T-helper 9 cell (primary cell): ENCODE results near the gene SDHAF4.
"Not testable (repeated sequence)": the region's sequence is repeated elsewhere in the genome, so short reads cannot be mapped to it uniquely, and the experiment has no call there.

Source experiments
- DNase-seq: peaks from one replicate; pipeline ENCODE4 v3.0.0-alpha.2; 2020

SDHAF4 gene

DNA sequence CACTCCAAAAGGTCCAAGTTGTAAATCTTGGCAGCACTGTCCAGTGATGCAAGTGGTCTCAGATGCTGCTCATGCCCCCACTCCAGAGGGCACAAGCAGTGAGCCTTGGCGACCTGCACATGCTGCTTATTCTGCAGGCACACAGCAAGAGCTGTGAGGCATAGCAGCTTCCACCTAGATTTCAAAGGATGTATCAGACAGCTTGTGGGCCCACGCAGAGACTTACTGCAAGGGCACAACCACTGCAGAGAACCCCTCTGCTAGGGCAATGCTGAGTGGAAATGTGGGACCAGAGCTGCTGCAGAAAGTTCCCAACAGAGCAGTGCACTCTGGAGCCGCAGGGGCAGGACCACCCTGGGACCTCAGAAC, 26.4 kb downstream of the SDHAF4 start:
- DNase-seq: no peak

DNA sequence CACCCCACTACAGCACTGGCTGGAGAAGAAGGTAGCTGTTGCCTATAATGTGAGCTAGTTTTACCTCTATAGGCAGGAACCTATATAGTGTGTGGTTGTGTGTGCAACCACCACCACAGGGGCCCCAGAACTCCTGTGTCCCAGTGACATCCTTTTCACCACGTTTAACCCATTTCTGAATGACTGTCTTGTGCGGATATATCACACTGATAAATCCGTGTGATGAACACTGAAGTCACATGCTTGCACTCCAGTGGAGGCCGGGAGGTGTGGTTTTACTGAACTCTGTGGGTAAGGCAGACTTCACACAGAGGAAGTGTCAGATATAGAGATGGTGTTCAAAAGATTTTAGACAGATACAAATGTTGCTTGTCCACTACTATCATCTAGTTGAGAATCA, 32.5 kb downstream of the SDHAF4 start:
- no peak for DNase-seq

DNA sequence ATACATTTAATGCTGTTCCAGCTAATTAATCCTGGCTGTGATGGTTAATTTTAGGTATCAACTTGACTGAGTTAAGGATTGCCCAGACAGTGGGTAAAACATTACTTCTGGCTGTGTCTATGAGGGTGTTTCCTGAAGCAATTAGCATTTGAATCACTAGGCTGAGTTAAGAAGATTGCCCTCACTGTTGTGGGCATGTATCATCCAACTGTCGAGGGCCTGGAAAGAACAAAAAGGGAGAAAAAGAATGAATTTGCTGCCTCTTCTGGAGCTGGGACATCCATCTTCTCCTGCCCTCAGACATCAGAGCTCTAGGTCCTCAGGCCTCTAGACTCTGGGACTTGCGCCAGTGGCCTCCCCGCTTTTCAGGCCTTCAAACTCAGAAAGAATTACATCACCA, 34.3 kb downstream of the SDHAF4 start:
- DNase-seq: no peak

DNA sequence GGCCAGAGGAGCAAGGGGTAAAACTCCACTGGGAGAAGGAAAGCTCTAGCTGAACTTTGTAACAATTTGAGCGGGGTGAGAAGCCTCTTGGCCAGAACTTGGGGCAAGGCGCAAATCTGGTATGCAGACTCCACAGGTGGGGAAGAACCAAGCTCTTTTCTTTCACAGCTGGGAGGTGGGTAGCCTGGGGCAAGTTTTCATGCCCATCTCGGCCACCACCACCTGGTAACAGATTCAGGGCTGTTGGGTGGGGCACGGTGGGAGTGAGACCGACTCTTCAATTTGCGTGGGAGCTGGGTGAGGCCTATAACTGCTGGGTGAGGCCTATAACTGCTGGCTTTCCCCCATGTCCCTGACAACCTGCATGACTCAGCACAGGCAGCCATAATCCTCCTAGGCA, 37.5 kb downstream of the SDHAF4 start:
- DNase-seq: no peak

DNA sequence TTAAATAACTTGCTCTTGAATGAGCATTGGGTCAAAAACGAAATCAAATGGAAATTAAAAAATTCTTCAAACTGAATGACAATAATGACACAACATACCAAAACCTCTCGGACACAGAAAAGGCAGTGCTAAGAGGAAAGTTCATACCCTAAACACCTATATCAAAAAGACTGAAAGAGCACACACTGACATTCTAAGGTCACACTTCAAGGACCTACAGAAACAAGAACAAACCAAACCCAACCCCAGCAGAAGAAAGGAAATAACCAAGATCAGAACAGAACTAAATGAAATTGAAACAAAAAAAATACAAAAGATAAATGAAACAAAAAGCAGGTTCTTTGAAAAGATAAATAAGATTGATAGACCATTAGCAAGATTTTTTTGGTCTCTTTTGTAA, 40.6 kb downstream of the SDHAF4 start:
- not testable (repeated sequence) for DNase-seq

DNA sequence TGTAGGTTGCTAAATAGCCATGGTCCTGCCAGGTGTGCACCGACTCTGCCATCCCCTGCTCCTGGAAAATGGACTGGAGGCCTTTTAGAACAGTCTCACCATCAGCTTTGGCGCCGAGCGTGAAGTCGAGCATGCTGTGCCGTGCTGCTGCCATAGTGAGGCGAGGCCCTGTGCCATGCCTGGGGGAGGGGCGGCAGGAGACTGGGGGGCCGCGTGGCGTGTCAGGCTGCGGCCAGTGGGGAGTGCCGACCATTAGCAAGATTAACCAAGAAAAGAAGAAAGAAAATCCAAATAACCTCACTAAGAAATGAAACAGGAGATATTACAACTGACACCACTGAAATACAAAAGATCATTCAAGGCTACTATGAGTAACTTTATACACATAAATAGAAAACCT, 42.5 kb downstream of the SDHAF4 start:
- not testable (repeated sequence) for DNase-seq

DNA sequence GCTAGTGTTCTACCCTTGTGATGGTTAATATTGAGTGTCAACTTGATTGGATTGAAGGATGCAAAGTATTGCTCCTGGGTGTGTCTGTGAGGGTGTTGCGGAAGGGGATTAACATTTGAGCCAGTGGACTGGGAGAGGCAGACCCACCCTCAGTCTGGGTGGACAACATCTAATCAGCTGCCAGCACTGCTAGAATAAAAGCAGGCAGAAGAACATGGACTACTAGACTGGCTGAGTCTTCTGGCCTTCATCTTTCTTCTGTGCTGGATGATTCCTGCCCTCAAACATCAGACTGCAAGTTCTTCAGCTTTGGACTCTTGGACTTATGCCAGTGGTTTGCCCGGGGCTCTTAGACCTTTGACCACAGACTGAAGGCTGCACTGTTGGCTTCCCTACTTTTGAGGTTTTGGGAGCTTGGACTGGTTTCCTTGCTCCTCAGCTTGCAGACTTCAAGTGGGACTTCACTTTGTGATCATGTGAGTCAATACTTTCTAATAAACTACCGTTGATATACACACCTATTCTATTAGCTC, 50.1 kb downstream of the SDHAF4 start:
- DNase-seq: no peak

DNA sequence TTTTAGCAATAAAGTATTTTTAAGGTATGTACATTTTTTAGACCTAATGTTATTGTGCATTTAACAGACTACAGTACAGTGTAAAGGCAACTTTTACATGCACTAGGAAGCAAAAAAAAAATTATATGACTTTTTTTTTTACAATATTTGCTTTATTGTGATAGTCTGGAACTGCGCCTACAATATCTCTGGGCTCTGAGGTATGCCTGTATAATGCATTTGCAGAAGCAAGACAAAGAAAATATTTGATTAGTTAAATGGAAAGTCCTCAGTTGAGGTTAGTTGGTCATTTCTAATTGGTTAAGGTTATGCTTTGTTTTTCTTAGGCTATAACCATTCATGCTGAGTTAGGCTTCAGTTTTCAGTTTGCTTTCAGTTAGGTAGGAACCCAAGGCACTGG, 54.0 kb downstream of the SDHAF4 start:
- DNase-seq: no peak

DNA sequence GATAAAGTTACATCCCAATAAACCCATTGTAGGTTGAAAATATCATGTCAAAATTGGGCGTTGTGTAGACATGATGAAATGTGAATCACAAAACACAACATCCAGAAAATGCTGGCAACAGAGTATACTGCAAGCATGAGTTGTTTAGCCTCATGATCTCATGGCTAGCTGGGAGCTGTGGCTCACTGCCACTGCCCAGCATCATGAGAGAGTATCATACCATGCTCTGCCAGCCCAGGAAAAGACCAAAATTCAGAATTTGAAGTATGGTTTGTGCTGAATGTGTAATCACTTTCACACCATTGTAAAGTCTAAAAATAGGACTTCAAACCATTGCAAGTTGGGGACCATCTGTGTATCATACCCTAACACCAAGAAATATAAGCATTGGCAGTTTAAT, 55.7 kb downstream of the SDHAF4 start:
- no peak for DNase-seq

DNA sequence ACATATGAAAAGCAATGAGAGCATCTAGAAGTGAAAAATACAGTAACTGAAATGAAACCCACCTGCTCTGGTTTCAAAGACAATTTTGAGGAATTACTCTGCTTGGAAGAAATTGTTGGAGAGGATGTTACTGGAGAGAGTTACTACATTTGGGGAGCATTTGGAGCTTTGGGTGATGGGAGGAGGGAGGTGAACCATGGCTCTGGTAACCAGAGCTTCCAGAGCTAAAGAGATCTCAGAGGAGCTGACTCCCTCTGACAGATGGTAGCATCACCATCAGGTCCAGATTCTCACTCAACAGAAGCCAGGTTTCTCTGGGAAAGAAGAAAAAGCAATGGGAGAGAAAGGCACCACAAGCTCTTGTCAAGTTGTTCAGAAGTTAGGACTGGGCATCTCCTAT, 58.7 kb downstream of the SDHAF4 start:
- DNase-seq: no peak

DNA sequence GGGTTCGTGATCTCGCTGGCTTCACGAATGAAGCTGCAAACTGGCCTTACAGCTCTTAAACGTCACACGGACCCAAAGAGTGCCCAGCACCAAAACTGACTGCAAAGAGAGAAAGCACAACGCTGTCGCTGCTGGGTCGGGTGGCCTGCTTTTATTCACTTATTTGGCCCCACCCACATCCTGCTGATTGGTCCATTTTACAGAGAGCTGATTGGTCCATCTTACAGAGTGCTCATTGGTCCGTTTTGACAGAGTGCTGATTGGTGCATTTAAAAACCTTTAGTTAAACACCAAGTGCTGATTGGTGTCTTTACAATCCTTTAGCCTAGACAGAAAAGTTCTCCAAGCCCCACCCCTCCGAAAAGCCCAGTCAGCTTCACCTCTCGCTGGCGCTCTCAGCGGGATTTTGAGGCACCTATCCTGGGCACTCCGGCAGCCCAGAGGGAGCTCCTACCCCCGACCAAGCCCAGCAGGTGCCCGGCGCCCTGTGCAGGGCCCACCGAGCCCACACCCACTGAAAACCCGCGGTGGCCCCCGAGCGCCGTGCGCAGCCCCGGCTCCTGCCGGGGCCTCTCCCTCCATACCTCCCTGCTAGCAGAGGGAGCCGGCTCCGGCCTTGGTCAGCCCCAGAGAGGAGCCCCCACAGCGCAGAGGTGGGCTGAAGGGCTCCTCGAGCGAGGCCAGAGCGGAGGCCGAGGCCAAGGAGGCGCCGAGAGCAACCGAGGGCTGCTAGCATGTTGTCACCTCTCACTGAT, 60.9 kb downstream of the SDHAF4 start:
- no peak for DNase-seq

DNA sequence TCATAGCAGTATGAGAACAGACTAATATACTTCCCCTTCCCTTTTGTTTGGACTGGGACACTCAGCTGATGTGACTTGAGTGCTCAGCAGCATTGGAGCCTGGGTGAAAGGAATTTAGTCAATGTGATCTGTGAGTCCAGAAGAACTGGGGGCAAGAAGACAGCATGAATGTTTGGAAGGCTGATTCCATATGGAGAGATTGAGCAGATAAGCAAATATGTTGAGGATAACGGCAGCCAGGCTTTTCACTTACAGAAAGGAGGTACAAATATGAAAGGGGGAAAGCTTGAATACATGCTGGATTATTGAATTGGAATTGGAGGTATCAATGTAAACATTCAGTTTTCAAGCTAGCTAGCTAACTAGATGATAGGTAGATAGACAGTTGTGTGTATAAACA, 63.2 kb downstream of the SDHAF4 start:
- no peak for DNase-seq

DNA sequence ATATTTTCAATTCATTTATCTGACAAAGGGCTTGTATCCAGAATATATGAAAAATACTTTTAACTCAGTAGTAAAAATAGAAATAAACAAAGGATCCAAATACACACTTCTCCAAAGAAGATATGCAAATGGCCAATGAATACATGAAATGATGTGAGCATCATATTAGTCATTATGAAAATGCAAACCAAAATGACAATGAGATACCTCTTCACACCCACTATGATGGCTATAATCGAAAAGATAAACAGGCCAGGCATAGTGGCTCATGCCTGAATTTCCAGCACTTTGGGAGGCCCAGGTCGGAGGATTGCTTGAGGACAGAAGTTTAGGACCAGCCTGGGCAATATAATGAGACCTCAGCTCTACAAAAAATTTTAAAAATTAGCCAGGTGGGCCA, 67.1 kb downstream of the SDHAF4 start:
- DNase-seq: no peak

DNA sequence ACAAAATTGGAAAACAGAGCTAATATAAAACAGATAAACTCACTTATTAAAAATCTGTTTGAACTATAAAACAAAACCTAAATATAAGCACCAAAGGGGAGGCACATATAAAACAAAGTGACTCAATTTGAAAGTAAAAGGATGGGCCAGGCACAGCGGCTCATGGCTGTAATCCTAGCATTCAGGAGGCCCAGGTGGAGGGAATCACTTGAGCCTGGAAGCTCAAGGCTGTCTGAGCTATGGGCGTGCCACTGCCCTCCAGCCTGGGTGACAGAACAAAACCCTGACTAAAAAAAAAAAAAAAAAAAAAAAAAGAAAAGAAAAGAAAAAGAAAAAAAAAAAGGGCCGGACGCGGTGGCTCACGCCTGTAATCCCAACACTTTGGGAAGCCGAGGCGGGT, 69.9 kb downstream of the SDHAF4 start:
- DNase-seq: no peak

DNA sequence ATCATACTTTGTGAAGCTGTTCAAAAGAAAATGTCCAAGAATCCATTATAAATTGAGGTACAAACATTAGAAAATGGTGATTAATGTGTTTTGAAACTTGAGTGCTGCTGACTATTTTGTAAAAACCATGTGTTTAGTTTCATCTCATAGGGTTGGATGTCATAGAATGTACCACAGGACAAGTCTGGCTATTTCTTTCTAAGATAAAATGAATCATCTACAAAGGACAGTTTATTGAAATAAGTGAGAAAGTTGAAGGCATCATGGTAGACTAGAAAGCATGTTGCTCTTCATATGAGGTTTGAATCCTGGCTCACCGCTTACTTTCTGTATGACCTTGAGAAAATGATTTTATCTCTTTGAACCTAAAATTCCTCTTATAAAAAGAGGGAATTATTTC, 71.7 kb downstream of the SDHAF4 start:
- no peak for DNase-seq
